ENCODE data around the gene CDCP2. TPM values are rescaled to one million over a fixed set of nuclear protein-coding genes. Genes with fewer than 3 reads are reported as not detected.

Gene CDCP2
- total RNA-seq, 1 donor from 2014 or later, result not detected

- Mint-ChIP-seq H3K36me3 (ENCODE audit: insufficient read depth) (no peaks in the 10 kb centered on the region), H3K4me1 (ENCODE audit: low read depth) (no peaks in the 10 kb centered on the region), H3K9me3 (ENCODE audit: low read depth) (no peaks in the 10 kb centered on the region), H3K27me3 (peaks cover 2% of the 10 kb centered on the region), H3K4me3 (ENCODE audit: low read depth) (no peak overlapping the region), H3K27ac (no peak overlapping the region)
- DNase-seq (ENCODE audit: low spot score, unreplicated experiment), result no peak
- TF ChIP-seq, protein P1, sequence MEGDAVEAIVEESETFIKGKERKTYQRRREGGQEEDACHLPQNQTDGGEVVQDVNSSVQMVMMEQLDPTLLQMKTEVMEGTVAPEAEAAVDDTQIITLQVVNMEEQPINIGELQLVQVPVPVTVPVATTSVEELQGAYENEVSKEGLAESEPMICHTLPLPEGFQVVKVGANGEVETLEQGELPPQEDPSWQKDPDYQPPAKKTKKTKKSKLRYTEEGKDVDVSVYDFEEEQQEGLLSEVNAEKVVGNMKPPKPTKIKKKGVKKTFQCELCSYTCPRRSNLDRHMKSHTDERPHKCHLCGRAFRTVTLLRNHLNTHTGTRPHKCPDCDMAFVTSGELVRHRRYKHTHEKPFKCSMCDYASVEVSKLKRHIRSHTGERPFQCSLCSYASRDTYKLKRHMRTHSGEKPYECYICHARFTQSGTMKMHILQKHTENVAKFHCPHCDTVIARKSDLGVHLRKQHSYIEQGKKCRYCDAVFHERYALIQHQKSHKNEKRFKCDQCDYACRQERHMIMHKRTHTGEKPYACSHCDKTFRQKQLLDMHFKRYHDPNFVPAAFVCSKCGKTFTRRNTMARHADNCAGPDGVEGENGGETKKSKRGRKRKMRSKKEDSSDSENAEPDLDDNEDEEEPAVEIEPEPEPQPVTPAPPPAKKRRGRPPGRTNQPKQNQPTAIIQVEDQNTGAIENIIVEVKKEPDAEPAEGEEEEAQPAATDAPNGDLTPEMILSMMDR (IDR thresholded peaks at IDR 0.05; ENCODE audit: unreplicated experiment), result no peak
Measured at GRCh38 chr1:54110996-54111395, 41.8 kb downstream of the CDCP2 start.

GRCh38 chr1:54109129-54110090, 43.4 kb downstream of the CDCP2 start:
- DNase-seq (ENCODE audit: low spot score, unreplicated experiment), result no peak
- no peak overlapping the region for H3K27ac Mint-ChIP-seq
- no peaks in the 10 kb centered on the region for H3K36me3 Mint-ChIP-seq (ENCODE audit: insufficient read depth)
- no peak overlapping the region for H3K4me3 Mint-ChIP-seq (ENCODE audit: low read depth)
- H3K9me3 Mint-ChIP-seq (ENCODE audit: low read depth), result no peaks in the 10 kb centered on the region
- no peaks in the 10 kb centered on the region for H3K27me3 Mint-ChIP-seq
- no peaks in the 10 kb centered on the region for H3K4me1 Mint-ChIP-seq (ENCODE audit: low read depth)
- TF ChIP-seq, protein P1 (IDR thresholded peaks at IDR 0.05; ENCODE audit: unreplicated experiment), result no peak

DNA sequence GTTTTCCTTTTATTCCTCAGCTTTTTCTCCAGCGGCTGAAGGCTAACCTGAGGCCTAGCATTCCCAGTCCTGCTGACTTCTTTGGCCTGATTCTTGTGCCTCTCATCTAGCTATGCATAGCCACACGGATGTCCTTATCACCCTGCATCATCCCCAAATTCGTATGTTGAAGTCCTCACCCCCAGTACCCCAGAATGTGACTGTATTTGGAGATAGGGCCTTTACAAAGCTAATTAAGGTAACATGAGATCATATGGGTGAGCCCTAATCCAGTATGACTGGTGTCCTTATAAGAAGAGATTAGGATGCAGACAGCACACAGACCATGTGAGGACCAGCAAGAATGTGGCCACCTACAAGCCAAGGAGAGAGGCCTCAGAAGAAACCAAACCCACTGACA, 44.6 kb downstream of the CDCP2 start:
- DNase-seq (ENCODE audit: low spot score, unreplicated experiment), result no peak
- Mint-ChIP-seq H3K27ac (no peak overlapping the region), H3K9me3 (ENCODE audit: low read depth) (no peaks in the 10 kb centered on the region), H3K27me3 (no peaks in the 10 kb centered on the region), H3K4me3 (ENCODE audit: low read depth) (no peak overlapping the region), H3K36me3 (ENCODE audit: insufficient read depth) (no peaks in the 10 kb centered on the region), H3K4me1 (ENCODE audit: low read depth) (no peaks in the 10 kb centered on the region)
- TF ChIP-seq, protein P1 (IDR thresholded peaks at IDR 0.05; ENCODE audit: unreplicated experiment), result no peak

DNA sequence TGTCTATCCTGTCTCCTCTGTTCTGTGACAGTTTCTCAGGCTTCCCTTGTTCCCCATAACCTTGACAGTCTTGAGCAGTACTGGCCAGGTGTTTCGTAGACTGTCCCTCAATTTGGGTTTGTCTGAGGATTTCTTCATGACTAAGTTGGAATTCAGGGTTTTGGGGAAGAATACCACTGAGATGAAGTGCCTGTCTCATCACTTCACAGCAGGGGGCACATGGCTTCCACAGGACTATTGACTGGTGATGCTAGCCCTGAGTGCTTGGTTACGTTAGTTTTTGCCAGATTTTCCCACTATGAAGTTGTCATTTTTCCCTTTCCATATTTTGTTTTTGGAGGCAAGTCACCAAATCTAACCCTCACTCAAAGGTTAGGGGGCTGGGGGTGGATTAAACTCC, 45.7 kb downstream of the CDCP2 start:
- H3K36me3 Mint-ChIP-seq (ENCODE audit: insufficient read depth), result peaks cover 2% of the 10 kb centered on the region
- H3K4me3 Mint-ChIP-seq (ENCODE audit: low read depth), result no peak overlapping the region
- TF ChIP-seq, protein P1 (IDR thresholded peaks at IDR 0.05; ENCODE audit: unreplicated experiment), result peak; percentile 13
- H3K9me3 Mint-ChIP-seq (ENCODE audit: low read depth), result no peaks in the 10 kb centered on the region
- no peaks in the 10 kb centered on the region for H3K27me3 Mint-ChIP-seq
- no peaks in the 10 kb centered on the region for H3K4me1 Mint-ChIP-seq (ENCODE audit: low read depth)
- no peak for DNase-seq (ENCODE audit: low spot score, unreplicated experiment)
- no peak overlapping the region for H3K27ac Mint-ChIP-seq

- Mint-ChIP-seq H3K4me3 (ENCODE audit: low read depth) (no peak overlapping the region), H3K27ac (no peak overlapping the region), H3K36me3 (ENCODE audit: insufficient read depth) (peaks cover 5% of the 10 kb centered on the region), H3K27me3 (no peaks in the 10 kb centered on the region), H3K9me3 (ENCODE audit: low read depth) (no peaks in the 10 kb centered on the region), H3K4me1 (ENCODE audit: low read depth) (no peaks in the 10 kb centered on the region)
- TF ChIP-seq, protein P1 (IDR thresholded peaks at IDR 0.05; ENCODE audit: unreplicated experiment), result no peak
- DNase-seq (ENCODE audit: low spot score, unreplicated experiment), result no peak
Measured at GRCh38 chr1:54105736-54106269, 47.0 kb downstream of the CDCP2 start.
